Endothelial cell (in vitro differentiated cells): ENCODE results near the gene ITGAV. TPM values are rescaled to one million over a fixed set of nuclear protein-coding genes. Genes with fewer than 3 reads are reported as not detected.

Source experiments
- DNase-seq: peaks from one replicate; pipeline ENCODE4 v3.0.0; 2021; ENCODE audit warnings: low spot score
- H3K27ac Mint-ChIP-seq: one replicate; pipeline ENCODE4 v1.8.0; 2021; ENCODE audit warnings: mixed read lengths, inconsistent platforms; ENCODE audit not compliant: unreplicated experiment
- H3K27me3 Mint-ChIP-seq: one replicate; pipeline ENCODE4 v1.8.0; 2021; ENCODE audit warnings: mild to moderate bottlenecking, moderate library complexity, mixed read lengths, inconsistent platforms; ENCODE audit not compliant: unreplicated experiment
- H3K36me3 Mint-ChIP-seq: one replicate; pipeline ENCODE4 v1.8.0; 2021; ENCODE audit warnings: mild to moderate bottlenecking, low read depth, mixed read lengths, inconsistent platforms; ENCODE audit not compliant: unreplicated experiment
- H3K4me1 Mint-ChIP-seq: one replicate; pipeline ENCODE4 v1.8.0; 2021; ENCODE audit warnings: mild to moderate bottlenecking, mixed read lengths, inconsistent platforms; ENCODE audit not compliant: unreplicated experiment
- H3K4me3 Mint-ChIP-seq: one replicate; pipeline ENCODE4 v1.8.0; 2021; ENCODE audit warnings: mild to moderate bottlenecking, mixed read lengths, inconsistent platforms; ENCODE audit not compliant: unreplicated experiment
- H3K9me3 Mint-ChIP-seq: one replicate; pipeline ENCODE4 v1.8.0; 2021; ENCODE audit warnings: mixed read lengths, inconsistent platforms; ENCODE audit not compliant: unreplicated experiment
- CTCF ChIP-seq: fragments of 200-600 bp; sonication (generic); IDR thresholded peaks from one replicate; pipeline ENCODE4 v1.5.0; 2021; ENCODE audit warnings: antibody characterized with exemption; ENCODE audit not compliant: unreplicated experiment
- total RNA-seq: library from RNA; stranded (reverse); fragmentation: NEBNext Ultra II Directional; extraction: Animal tissue kit (Norgen Biotek cat#: 25700); gene quantifications from one replicate; pipeline ENCODE4 v1.2.1, GENCODE V29; 2021; ENCODE audit not compliant: unreplicated experiment

ITGAV gene
- total RNA-seq, 1 donor from 2014 or later, result 154 TPM

GRCh38 chr2:186558512-186559276 is 31.2 kb upstream of the ITGAV start:
- Mint-ChIP-seq H3K27me3 (no peaks in the 10 kb centered on the region), H3K9me3 (no peaks in the 10 kb centered on the region), H3K27ac (no peak overlapping the region), H3K4me1 (peaks cover 9% of the 10 kb centered on the region), H3K4me3 (no peak overlapping the region), H3K36me3 (no peaks in the 10 kb centered on the region)
- TF ChIP-seq CTCF, result no peak
- no peak for DNase-seq

- H3K27ac Mint-ChIP-seq, result no peak overlapping the region
- peaks cover 9% of the 10 kb centered on the region for H3K4me1 Mint-ChIP-seq
- H3K4me3 Mint-ChIP-seq, result no peak overlapping the region
- no peaks in the 10 kb centered on the region for H3K36me3 Mint-ChIP-seq
- no peaks in the 10 kb centered on the region for H3K27me3 Mint-ChIP-seq
- DNase-seq, result no peak
- no peaks in the 10 kb centered on the region for H3K9me3 Mint-ChIP-seq
- TF ChIP-seq CTCF, result no peak
Observed at GRCh38 chr2:186559370-186559769, 30.5 kb upstream of the ITGAV start.

GRCh38 chr2:186559848-186560247 is 30.0 kb upstream of the ITGAV start:
- peaks cover 9% of the 10 kb centered on the region for H3K4me1 Mint-ChIP-seq
- no peak for DNase-seq
- no peak for TF ChIP-seq CTCF
- no peaks in the 10 kb centered on the region for H3K36me3 Mint-ChIP-seq
- no peak overlapping the region for H3K27ac Mint-ChIP-seq
- no peaks in the 10 kb centered on the region for H3K27me3 Mint-ChIP-seq
- H3K4me3 Mint-ChIP-seq, result no peak overlapping the region
- no peaks in the 10 kb centered on the region for H3K9me3 Mint-ChIP-seq

- Mint-ChIP-seq H3K9me3 (no peaks in the 10 kb centered on the region), H3K27me3 (no peaks in the 10 kb centered on the region), H3K4me3 (no peak overlapping the region), H3K27ac (no peak overlapping the region), H3K36me3 (no peaks in the 10 kb centered on the region), H3K4me1 (peaks cover 9% of the 10 kb centered on the region)
- no peak for DNase-seq
- TF ChIP-seq CTCF, result no peak
Observed at GRCh38 chr2:186560254-186560653, 29.6 kb upstream of the ITGAV start.

- peaks cover 9% of the 10 kb centered on the region for H3K4me1 Mint-ChIP-seq
- H3K4me3 Mint-ChIP-seq, result no peak overlapping the region
- no peaks in the 10 kb centered on the region for H3K36me3 Mint-ChIP-seq
Observed at GRCh38 chr2:186561467-186562208, 28.2 kb upstream of the ITGAV start.

More at GRCh38 chr2:186561467-186562208, 28.2 kb upstream of the ITGAV start:
- DNase-seq, result no peak
- no peaks in the 10 kb centered on the region for H3K9me3 Mint-ChIP-seq
- peak overlapping the region; percentile 10 for H3K27ac Mint-ChIP-seq
- H3K27me3 Mint-ChIP-seq, result peaks cover 2% of the 10 kb centered on the region
- no peak for TF ChIP-seq CTCF
